Measurements from ENCODE around the gene SOS2. TPM values are rescaled to one million over a fixed set of nuclear protein-coding genes. Genes with fewer than 3 reads are reported as not detected.

SOS2 gene
- total RNA-seq, 1 donor: 70.8 TPM

GRCh38 chr14:50069325-50069724 lies 162.1 kb downstream of the SOS2 start:
- Histone ChIP-seq H3K9me3 (ENCODE audit: low read depth, low read length) (no peaks in the 10 kb centered on the region), H3K4me1 (ENCODE audit: insufficient read depth, low read length) (peaks cover 29% of the 10 kb centered on the region), H3K27me3 (ENCODE audit: insufficient read depth, low read length) (no peaks in the 10 kb centered on the region), H3K4me3 (ENCODE audit: low read length) (no peak overlapping the region)

GRCh38 chr14:50068496-50068895 lies 162.9 kb downstream of the SOS2 start:
- Histone ChIP-seq H3K9me3 (ENCODE audit: low read depth, low read length) (no peaks in the 10 kb centered on the region), H3K27me3 (ENCODE audit: insufficient read depth, low read length) (no peaks in the 10 kb centered on the region)

GRCh38 chr14:50067723-50068495 lies 163.5 kb downstream of the SOS2 start:
- peaks cover 42% of the 10 kb centered on the region for H3K4me1 ChIP-seq (ENCODE audit: insufficient read depth, low read length)
- no peaks in the 10 kb centered on the region for H3K27me3 ChIP-seq (ENCODE audit: insufficient read depth, low read length)
- no peak overlapping the region for H3K4me3 ChIP-seq (ENCODE audit: low read length)
- H3K9me3 ChIP-seq (ENCODE audit: low read depth, low read length): no peaks in the 10 kb centered on the region

More at GRCh38 chr14:50068496-50068895, 162.9 kb downstream of the SOS2 start:
- H3K4me1 ChIP-seq (ENCODE audit: insufficient read depth, low read length): peaks cover 37% of the 10 kb centered on the region
- H3K4me3 ChIP-seq (ENCODE audit: low read length): no peak overlapping the region

Other genes with a start within 250 kb of the SOS2 start
- 18.5 TPM for gene VCPKMT, start 115.0 kb downstream of the SOS2 start, total RNA-seq
- 1.2 TPM for gene L2HGDH, start 80.7 kb upstream of the SOS2 start, total RNA-seq
- gene DMAC2L, start 80.7 kb upstream of the SOS2 start, total RNA-seq: 12.8 TPM
- 4.6 TPM for gene CDKL1, start 165.3 kb upstream of the SOS2 start, total RNA-seq